ENCODE data around the gene PRKCZ.

- TF ChIP-seq CTCF (IDR thresholded peaks at IDR 0.05) (no peak), POLR2A (IDR thresholded peaks at IDR 0.05) (no peak)
These were observed 125.7 kb downstream of the PRKCZ start for GRCh38 chr1:2175681-2176454.
